Activated CD4-positive, alpha-beta T cell treated with anti-CD3 and anti-CD28 coated beads, Interleukin-2, amount 10 ng/mL, durations not matched to agents 24 days and 14 days (primary cell): Measurements from ENCODE around the gene FHOD1. TPM values are rescaled to one million over a fixed set of nuclear protein-coding genes. Genes with fewer than 3 reads are reported as not detected.

Experiments used
- DNase-seq: peaks from one replicate; pipeline ENCODE4 v3.0.0; 2022
- H3K27ac Mint-ChIP-seq: one replicate; pipeline ENCODE4 v1.8.0; 2022; ENCODE audit warnings: mild to moderate bottlenecking, mixed read lengths
- H3K27me3 Mint-ChIP-seq: one replicate; pipeline ENCODE4 v1.8.0; 2022; ENCODE audit warnings: mixed read lengths
- H3K36me3 Mint-ChIP-seq: one replicate; pipeline ENCODE4 v1.8.0; 2022; ENCODE audit warnings: low read depth, mild to moderate bottlenecking, mixed read lengths
- H3K4me1 Mint-ChIP-seq: one replicate; pipeline ENCODE4 v1.8.0; 2021; ENCODE audit warnings: mixed read lengths
- H3K4me3 Mint-ChIP-seq: one replicate; pipeline ENCODE4 v1.8.0; 2022; ENCODE audit warnings: mild to moderate bottlenecking, moderate library complexity, mixed read lengths
- H3K9me3 Mint-ChIP-seq: one replicate; pipeline ENCODE4 v1.8.0; 2021; ENCODE audit warnings: mixed read lengths
- intact Hi-C: fragments of 100-400 bp; cut with micrococcal nuclease; formaldehyde crosslinking; loops from one replicate; pipeline ENCODE4 v1.15.1; 2023
- total RNA-seq: library from RNA; stranded (reverse); gene quantifications from 2 replicates; pipeline ENCODE4 v1.2.3, GENCODE V29; 2022

Gene FHOD1
- total RNA-seq, 1 donor from 2014 or later, result 128 TPM

- intact Hi-C loops, result no loop called here
- Mint-ChIP-seq H3K4me3 (no peak overlapping the region), H3K4me1 (no peaks in the 10 kb centered on the region), H3K36me3 (peaks cover 4% of the 10 kb centered on the region), H3K27ac (no peak overlapping the region), H3K9me3 (no peaks in the 10 kb centered on the region), H3K27me3 (no peaks in the 10 kb centered on the region)
- no peak for DNase-seq
Measured at GRCh38 chr16:67208154-67208896, 39.0 kb downstream of the FHOD1 start.

GRCh38 chr16:67207249-67208091, 39.8 kb downstream of the FHOD1 start:
- Mint-ChIP-seq H3K9me3 (no peaks in the 10 kb centered on the region), H3K4me1 (no peaks in the 10 kb centered on the region), H3K4me3 (no peak overlapping the region), H3K27me3 (no peaks in the 10 kb centered on the region), H3K27ac (no peak overlapping the region), H3K36me3 (peaks cover 4% of the 10 kb centered on the region)
- intact Hi-C loops, result no loop called here
- no peak for DNase-seq

DNA sequence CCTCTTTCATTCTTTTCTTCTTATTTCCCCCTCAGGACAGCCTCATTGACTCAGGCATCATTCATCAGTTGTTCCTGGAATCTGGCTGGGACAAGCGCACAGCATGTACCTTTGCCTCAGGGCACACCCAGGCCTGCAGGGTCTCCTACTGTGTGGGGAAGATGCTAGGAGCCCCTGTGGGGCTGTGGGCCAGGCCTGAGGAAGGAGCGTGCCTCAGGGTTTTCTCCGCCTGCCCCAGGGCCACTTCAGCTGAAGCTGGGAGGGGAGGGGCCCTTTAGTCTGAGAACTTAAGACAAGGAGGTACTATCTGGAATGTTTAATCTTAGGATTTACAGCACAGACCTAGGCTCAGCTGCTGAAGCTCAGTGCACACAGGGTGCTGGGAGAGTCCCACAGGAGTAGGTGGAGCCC, 40.4 kb downstream of the FHOD1 start:
- H3K27ac Mint-ChIP-seq, result no peak overlapping the region
- intact Hi-C loops, result no loop called here
- H3K4me1 Mint-ChIP-seq, result no peaks in the 10 kb centered on the region
- H3K4me3 Mint-ChIP-seq, result no peak overlapping the region
- DNase-seq, result no peak
- no peaks in the 10 kb centered on the region for H3K27me3 Mint-ChIP-seq
- H3K9me3 Mint-ChIP-seq, result no peaks in the 10 kb centered on the region
- H3K36me3 Mint-ChIP-seq, result peaks cover 4% of the 10 kb centered on the region

DNA sequence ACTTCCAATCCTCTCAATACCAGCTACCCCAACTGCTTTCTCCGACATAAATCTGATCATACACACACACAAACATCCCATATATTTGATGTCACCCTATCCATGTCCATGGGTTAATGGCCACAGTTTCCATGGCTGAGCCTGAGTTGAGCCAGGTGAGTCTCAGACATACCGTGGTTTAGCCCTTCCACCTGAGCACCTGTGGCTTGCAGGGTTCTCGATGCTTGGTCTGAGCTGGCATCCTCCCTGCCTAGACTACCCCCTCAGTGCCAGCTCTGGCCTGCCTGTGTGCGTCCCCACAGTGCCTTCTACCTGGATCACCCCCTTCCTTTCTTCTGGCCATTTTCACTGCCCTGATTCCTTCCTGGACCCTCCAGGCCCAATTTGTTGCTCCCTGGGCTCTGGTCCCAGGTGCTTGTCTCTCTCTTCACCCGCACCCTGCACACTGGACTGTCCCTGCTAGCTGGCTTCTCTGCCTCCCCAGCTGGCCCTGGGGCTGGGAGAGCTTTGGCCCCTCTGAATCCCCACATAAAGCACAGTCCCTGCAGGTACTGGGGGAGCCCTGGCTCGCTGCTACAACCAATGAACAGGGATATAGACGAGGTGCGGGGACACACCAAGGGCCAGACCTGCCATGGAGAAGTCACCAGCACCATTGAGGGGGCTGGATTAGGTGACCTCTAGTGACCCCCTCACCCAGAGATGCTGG, 41.0 kb downstream of the FHOD1 start:
- H3K9me3 Mint-ChIP-seq, result no peaks in the 10 kb centered on the region
- peaks cover 5% of the 10 kb centered on the region for H3K36me3 Mint-ChIP-seq
- H3K4me1 Mint-ChIP-seq, result no peaks in the 10 kb centered on the region
- H3K4me3 Mint-ChIP-seq, result no peak overlapping the region
- intact Hi-C loops, result no loop called here
- no peak for DNase-seq
- H3K27me3 Mint-ChIP-seq, result no peaks in the 10 kb centered on the region
- peak overlapping the region; percentile 39 for H3K27ac Mint-ChIP-seq

DNA sequence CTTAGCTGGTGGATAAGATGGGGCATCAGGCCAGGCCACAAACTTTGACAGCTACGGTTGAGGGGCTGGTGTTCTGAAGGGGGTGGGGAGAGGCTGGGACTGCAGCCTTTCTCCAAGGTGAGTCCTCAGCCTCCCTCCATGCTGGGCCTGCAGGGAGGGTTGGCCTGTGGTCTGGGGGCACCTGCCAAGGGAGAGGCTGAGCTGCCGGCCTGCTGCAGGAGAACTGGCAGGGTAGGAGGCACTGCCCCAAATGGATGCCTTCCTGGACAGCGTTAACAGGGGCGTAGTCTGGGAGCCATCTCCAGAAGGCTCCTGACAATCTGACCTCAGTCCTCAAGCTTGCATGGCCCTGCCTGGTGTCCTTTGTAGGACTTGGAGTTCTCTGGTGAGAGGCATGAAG, 43.2 kb downstream of the FHOD1 start:
- Mint-ChIP-seq H3K4me1 (no peaks in the 10 kb centered on the region), H3K36me3 (peaks cover 16% of the 10 kb centered on the region), H3K27me3 (no peaks in the 10 kb centered on the region), H3K9me3 (no peaks in the 10 kb centered on the region), H3K4me3 (no peak overlapping the region), H3K27ac (no peak overlapping the region)
- intact Hi-C loops, result no loop called here
- no peak for DNase-seq

GRCh38 chr16:67202956-67203493, 44.3 kb downstream of the FHOD1 start:
- Mint-ChIP-seq H3K27ac (no peak overlapping the region), H3K9me3 (no peaks in the 10 kb centered on the region), H3K4me3 (no peak overlapping the region), H3K36me3 (peaks cover 22% of the 10 kb centered on the region), H3K27me3 (no peaks in the 10 kb centered on the region), H3K4me1 (no peaks in the 10 kb centered on the region)
- DNase-seq, result no peak
- intact Hi-C loops, result no loop called here

DNA sequence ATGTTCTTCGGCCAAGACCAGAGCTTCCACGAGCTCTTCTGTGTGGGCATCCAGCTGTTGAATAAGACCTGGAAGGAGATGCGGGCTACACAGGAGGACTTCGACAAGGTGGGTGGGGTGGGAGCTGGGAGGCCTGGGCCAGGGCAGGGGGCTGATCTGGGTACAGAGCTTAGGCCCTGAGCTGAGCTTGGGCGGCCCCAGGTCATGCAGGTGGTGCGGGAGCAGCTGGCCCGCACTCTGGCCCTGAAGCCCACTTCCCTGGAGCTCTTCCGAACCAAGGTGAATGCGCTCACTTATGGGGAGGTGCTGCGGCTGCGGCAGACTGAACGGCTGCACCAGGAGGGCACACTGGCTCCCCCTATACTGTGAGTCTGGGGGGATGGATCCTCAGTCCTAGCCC, 44.9 kb downstream of the FHOD1 start:
- Mint-ChIP-seq H3K9me3 (no peaks in the 10 kb centered on the region), H3K27ac (no peak overlapping the region), H3K4me1 (peaks cover 3% of the 10 kb centered on the region), H3K27me3 (no peaks in the 10 kb centered on the region), H3K4me3 (no peak overlapping the region), H3K36me3 (peaks cover 28% of the 10 kb centered on the region)
- DNase-seq, result no peak
- intact Hi-C loops, result no loop called here

GRCh38 chr16:67201411-67202345, 45.6 kb downstream of the FHOD1 start:
- DNase-seq, result no peak
- Mint-ChIP-seq H3K27me3 (no peaks in the 10 kb centered on the region), H3K27ac (no peak overlapping the region), H3K4me1 (peaks cover 8% of the 10 kb centered on the region), H3K9me3 (no peaks in the 10 kb centered on the region), H3K36me3 (peaks cover 33% of the 10 kb centered on the region), H3K4me3 (no peak overlapping the region)
- intact Hi-C loops, result no loop called here

DNA sequence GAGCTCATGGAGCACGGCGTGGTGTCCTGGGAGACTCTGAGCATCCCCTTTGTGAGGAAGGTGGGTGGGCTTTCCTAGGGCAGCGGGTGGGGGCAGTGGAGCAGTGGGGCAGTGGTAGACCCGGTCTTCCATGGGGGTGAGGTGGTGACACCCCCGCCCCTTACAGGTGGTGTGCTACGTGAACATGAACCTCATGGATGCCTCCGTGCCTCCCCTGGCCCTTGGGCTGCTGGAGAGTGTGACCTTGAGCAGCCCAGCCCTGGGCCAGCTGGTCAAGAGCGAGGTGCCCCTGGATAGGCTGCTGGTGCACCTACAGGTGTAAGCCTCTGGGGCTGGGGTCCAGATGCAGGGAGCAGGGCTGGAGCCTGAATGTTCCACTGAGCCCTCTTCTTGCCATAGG, 46.8 kb downstream of the FHOD1 start:
- H3K9me3 Mint-ChIP-seq, result no peaks in the 10 kb centered on the region
- peaks cover 9% of the 10 kb centered on the region for H3K4me1 Mint-ChIP-seq
- peaks cover 39% of the 10 kb centered on the region for H3K36me3 Mint-ChIP-seq
- DNase-seq, result no peak
- no peak overlapping the region for H3K27ac Mint-ChIP-seq
- no peaks in the 10 kb centered on the region for H3K27me3 Mint-ChIP-seq
- intact Hi-C loops, result no loop called here
- no peak overlapping the region for H3K4me3 Mint-ChIP-seq

GRCh38 chr16:67199808-67200198, 47.5 kb downstream of the FHOD1 start:
- DNase-seq, result no peak
- no peaks in the 10 kb centered on the region for H3K27me3 Mint-ChIP-seq
- H3K9me3 Mint-ChIP-seq, result no peaks in the 10 kb centered on the region
- no peak overlapping the region for H3K4me3 Mint-ChIP-seq
- H3K36me3 Mint-ChIP-seq, result peaks cover 46% of the 10 kb centered on the region
- no peak overlapping the region for H3K27ac Mint-ChIP-seq
- H3K4me1 Mint-ChIP-seq, result peaks cover 9% of the 10 kb centered on the region
- intact Hi-C loops, result no loop called here

DNA sequence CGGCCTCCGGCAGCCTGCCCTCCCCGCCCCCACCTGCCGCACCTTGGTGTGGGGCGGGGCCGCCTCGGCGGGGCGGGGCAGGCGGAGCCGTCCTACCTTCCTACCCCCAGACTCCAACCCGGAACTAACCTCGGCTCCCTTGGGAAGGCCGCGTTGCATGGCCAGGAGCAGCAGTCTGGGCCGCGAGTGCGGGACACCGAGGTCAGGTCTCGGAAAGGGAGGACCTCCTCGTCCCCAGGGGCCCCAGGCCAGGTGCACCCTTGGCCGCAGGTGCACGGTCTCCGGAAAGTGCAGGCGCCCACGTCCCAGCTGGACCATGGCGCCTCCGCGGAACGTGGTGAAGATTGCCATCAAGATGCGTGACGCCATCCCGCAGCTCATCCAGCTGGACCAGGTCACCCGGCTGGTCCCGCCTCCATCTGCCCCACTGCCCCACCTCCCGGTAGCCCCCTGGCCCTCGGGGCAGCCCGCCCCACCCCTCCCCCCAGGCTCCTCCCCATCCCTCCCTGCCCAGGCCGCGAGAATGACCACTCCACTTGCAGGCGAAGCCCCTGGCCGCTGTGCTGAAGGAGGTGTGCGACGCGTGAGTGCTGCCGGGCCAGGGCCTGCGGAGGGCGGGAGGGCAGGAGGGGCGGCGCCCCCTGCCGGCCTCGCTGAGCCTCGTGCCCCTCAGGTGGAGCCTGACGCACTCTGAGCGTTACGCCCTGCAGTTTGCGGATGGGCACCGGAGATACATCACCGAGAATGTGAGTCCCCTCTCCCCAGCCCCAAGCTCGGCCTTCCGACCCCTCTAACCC, 48.1 kb downstream of the FHOD1 start, which contains the start of gene ELMO3:
Gene ELMO3, plus strand, starts transcription at position 121 of the 797 bp plus-strand sequence. Its CDS starts 196 bp downstream, at position 317.
- Mint-ChIP-seq H3K9me3 (no peaks in the 10 kb centered on the region), H3K4me3 (no peak within 1 kb of the TSS), H3K36me3 (peaks cover 51% of the 10 kb centered on the region), H3K4me1 (peaks cover 12% of the 10 kb centered on the region), H3K27me3 (no peaks in the 10 kb centered on the region), H3K27ac (no peak within 1 kb of the TSS)
- DNase-seq, result no peak
- intact Hi-C loops, result no loop called here

DNA sequence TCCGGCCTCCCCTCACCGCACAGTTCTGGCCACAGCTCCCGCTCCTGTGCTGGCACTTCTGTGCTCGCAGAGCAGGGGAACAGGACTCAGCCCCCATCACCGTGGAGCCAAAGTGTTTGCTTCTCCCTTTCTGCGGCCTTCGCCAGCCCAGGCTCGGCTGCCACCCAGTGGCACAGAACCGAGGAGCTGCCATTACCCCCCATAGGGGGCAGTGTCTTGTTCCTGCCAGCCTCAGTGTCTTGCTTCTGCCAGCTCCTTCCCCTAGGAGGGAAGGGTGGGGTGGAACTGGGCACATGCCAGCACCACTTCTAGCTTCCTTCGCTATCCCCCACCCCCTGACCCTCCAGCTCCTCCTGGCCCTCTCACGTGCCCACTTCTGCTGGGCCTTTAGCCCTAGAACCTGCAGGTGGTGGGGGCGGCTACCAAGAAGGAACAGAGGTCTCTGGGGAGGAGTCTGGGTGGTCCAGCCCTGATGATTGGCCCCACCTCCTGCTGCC, 49.0 kb downstream of the FHOD1 start:
- DNase-seq, result no peak
- Mint-ChIP-seq H3K9me3 (no peaks in the 10 kb centered on the region), H3K36me3 (peaks cover 60% of the 10 kb centered on the region), H3K27me3 (no peaks in the 10 kb centered on the region), H3K27ac (no peak overlapping the region), H3K4me3 (no peak overlapping the region), H3K4me1 (peaks cover 20% of the 10 kb centered on the region)
- intact Hi-C loops, result no loop called here
